OCI-LY7 (cell line): ENCODE data around the gene AGBL4. TPM values are rescaled to one million over a fixed set of nuclear protein-coding genes. Genes with fewer than 3 reads are reported as not detected.

ENCODE experiments used
- BruUV-seq: library from RNA; stranded (reverse); fragments of 400-500 nt; replicated peaks from 2 replicates; lab custom pipeline; 2021; lab: Mats Ljungman, UMichigan
- CTCF ChIA-PET: fragments of 300-600 bp; sonication (Branson Sonifier 250); formaldehyde crosslinking; loops from one replicate; lab custom pipeline; 2022; ENCODE audit warnings: antibody characterized with exemption; ENCODE audit not compliant: unreplicated experiment; lab: Charles Lee
- POLR2A ChIA-PET: fragments of 300-600 bp; sonication (Branson Sonifier 250); formaldehyde crosslinking; loops from one replicate; lab custom pipeline; 2022; ENCODE audit warnings: antibody characterized with exemption; lab: Charles Lee
- DNase-seq: peaks from one replicate; pipeline ENCODE4 v3.0.0-alpha.2; 2015; ENCODE audit warnings: low spot score
- H2AFZ ChIP-seq: fragments of 200-600 bp; sonication (generic), shearing (Covaris generic); 2 replicates; pipeline ENCODE4 v1.6.1; 2014; ENCODE audit warnings: mild to moderate bottlenecking, antibody characterized with exemption, low read length, moderate library complexity
- H3K27ac ChIP-seq: fragments of 200-600 bp; sonication (generic); 2 replicates; pipeline ENCODE4 v1.5.1; 2014; ENCODE audit warnings: mixed run types, low read depth, mild to moderate bottlenecking, moderate library complexity, low read length, inconsistent platforms; ENCODE audit not compliant: poor library complexity, severe bottlenecking
- H3K36me3 ChIP-seq: fragments of 200-600 bp; sonication (generic); 2 replicates; pipeline ENCODE4 v1.6.1; 2014; ENCODE audit warnings: mild to moderate bottlenecking, antibody characterized with exemption, low read length, moderate library complexity, mixed read lengths; ENCODE audit not compliant: insufficient read depth
- H3K4me1 ChIP-seq: fragments of 200-600 bp; sonication (generic); 2 replicates; pipeline ENCODE4 v1.5.1; 2014; ENCODE audit warnings: mild to moderate bottlenecking, low read length; ENCODE audit not compliant: insufficient read depth, poor library complexity, severe bottlenecking
- H3K4me2 ChIP-seq: fragments of 200-600 bp; sonication (generic); 2 replicates; pipeline ENCODE4 v1.6.1; 2014; ENCODE audit warnings: mild to moderate bottlenecking, low read length
- H3K4me3 ChIP-seq: fragments of 200-600 bp; sonication (generic); 2 replicates; pipeline ENCODE4 v1.5.1; 2014; ENCODE audit warnings: mild to moderate bottlenecking, low read depth, low read length; ENCODE audit not compliant: poor library complexity, severe bottlenecking
- H3K79me2 ChIP-seq: fragments of 200-600 bp; sonication (generic); 2 replicates; pipeline ENCODE4 v1.6.1; 2016; ENCODE audit warnings: low read depth, mild to moderate bottlenecking, low read length, moderate library complexity, mixed read lengths; ENCODE audit not compliant: insufficient read depth
- H3K9me2 ChIP-seq: fragments of 200-600 bp; sonication (generic); 2 replicates; pipeline ENCODE4 v1.6.1; 2016; ENCODE audit warnings: mild to moderate bottlenecking, low read length, mixed read lengths; ENCODE audit not compliant: insufficient read depth
- H3K9me3 ChIP-seq: fragments of 200-600 bp; sonication (generic); 2 replicates; pipeline ENCODE4 v1.6.1; 2014; ENCODE audit warnings: mild to moderate bottlenecking, mixed run types, low read length, mixed read lengths
- H4K20me1 ChIP-seq: fragments of 200-600 bp; sonication (generic); 2 replicates; pipeline ENCODE4 v1.6.1; 2014; ENCODE audit warnings: mild to moderate bottlenecking, antibody characterized with exemption, low read length, moderate library complexity, mixed read lengths; ENCODE audit not compliant: insufficient read depth
- EZH2phosphoT487 ChIP-seq: fragments of 200-600 bp; sonication (generic); IDR thresholded peaks from 2 replicates; pipeline ENCODE4 v1.6.1; 2018; ENCODE audit warnings: low read depth, borderline replicate concordance, mild to moderate bottlenecking, mixed run types, antibody characterized with exemption, low read length, moderate library complexity, mixed read lengths
- intact Hi-C: fragments of 100-400 bp; cut with micrococcal nuclease; formaldehyde crosslinking; loops from one replicate; pipeline ENCODE4 v1.10.0; 2022; ENCODE audit not compliant: unreplicated experiment
- total RNA-seq, 2 experiments: library from RNA; depleted of rRNA in 1 of 2; stranded (reverse); fragments of >200 nt in 1 of 2; shearing (Covaris generic) in 1 of 2; gene quantifications; 2 replicates each; pipeline ENCODE4 v1.2.3, GENCODE V29; 2014 to 2022
- TF ChIP-seq, protein P1 (sequence below): fragments of 200-600 bp; sonication (generic); conservative IDR thresholded peaks from 2 replicates; pipeline ENCODE4 v1.5.1; 2014; ENCODE audit warnings: mild to moderate bottlenecking, antibody characterized with exemption, low read length, moderate library complexity, mixed read lengths

Gene AGBL4
- total RNA-seq, 2 experiments from 2014 or later = not detected

DNA sequence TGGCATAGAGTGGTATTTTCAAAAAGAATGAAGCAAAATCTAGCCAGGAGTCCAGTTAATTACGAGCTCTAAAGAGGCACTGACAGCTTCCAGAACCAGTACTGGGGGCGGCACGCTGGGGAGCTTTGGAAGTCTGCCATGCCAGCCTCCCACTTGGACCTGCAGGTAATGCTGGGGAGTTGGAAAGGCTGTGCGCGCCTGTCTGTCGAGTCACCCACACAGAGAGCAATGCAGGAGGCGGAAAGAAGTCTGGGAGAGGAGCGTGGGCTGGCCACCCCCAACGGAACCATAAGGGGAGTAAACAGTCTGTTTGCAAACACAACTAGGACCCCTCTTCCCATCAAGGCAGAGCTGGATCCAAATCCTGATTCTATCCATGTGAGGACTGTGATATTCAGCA is 1331.5 kb downstream of the AGBL4 start:
- CTCF ChIA-PET = no interaction called here
- H4K20me1 ChIP-seq = no peaks in the 10 kb centered on the region

DNA sequence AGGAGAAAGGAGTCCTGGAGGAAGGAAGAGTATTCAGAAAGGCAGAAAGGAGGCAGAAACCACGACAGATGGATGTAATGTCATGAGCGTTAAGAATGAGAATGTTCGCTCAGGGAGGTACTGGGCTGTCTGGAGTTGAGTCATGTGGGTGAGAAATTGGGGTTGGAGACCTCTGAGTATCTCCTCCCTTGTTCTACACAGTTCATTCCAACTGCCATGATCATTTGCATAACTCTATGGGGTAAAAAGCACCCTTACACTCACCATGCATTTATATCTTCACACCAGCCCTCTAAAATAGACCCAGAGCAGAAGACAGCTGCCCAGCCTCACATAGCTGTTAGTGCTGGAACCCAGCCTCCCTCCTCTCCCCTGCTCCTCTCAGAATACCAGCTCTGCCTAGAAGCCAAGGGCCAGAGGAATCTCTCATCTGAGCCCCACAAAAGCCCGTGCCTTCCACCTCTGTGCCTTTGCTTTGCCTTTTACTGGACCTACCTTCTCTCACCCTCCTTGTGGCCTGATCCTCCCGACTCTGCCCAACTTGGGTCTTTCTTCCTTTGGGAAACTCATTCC is 1332.2 kb downstream of the AGBL4 start:
- DNase-seq = no peak
- ChIA-PET POLR2A (interaction anchor here (0.6 kb wide), 1 partner anchor 39 kb away, joined by 3 read pairs; no protein-coding TSS in a partner anchor), CTCF (no interaction called here)
- no peak overlapping the region for H3K27ac ChIP-seq
- TF ChIP-seq, protein P1, sequence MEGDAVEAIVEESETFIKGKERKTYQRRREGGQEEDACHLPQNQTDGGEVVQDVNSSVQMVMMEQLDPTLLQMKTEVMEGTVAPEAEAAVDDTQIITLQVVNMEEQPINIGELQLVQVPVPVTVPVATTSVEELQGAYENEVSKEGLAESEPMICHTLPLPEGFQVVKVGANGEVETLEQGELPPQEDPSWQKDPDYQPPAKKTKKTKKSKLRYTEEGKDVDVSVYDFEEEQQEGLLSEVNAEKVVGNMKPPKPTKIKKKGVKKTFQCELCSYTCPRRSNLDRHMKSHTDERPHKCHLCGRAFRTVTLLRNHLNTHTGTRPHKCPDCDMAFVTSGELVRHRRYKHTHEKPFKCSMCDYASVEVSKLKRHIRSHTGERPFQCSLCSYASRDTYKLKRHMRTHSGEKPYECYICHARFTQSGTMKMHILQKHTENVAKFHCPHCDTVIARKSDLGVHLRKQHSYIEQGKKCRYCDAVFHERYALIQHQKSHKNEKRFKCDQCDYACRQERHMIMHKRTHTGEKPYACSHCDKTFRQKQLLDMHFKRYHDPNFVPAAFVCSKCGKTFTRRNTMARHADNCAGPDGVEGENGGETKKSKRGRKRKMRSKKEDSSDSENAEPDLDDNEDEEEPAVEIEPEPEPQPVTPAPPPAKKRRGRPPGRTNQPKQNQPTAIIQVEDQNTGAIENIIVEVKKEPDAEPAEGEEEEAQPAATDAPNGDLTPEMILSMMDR = no peak
- TF ChIP-seq EZH2phosphoT487 = no peak
- no peaks in the 10 kb centered on the region for H3K9me3 ChIP-seq
- no peaks in the 10 kb centered on the region for H3K9me2 ChIP-seq
- H3K4me2 ChIP-seq = no peak overlapping the region
- intact Hi-C loops = loop anchor here (10.0 kb wide), 1 partner anchor 137 kb away; no protein-coding TSS in a partner anchor
- BruUV-seq = no TSS peak
- no peak overlapping the region for H2AFZ ChIP-seq
- no peak overlapping the region for H3K4me3 ChIP-seq
- H4K20me1 ChIP-seq = no peaks in the 10 kb centered on the region
- H3K36me3 ChIP-seq = no peaks in the 10 kb centered on the region
- no peaks in the 10 kb centered on the region for H3K4me1 ChIP-seq
- H3K79me2 ChIP-seq = no peaks in the 10 kb centered on the region

More for the DNA sequence above, 1331.5 kb downstream of the AGBL4 start:
- no peak for TF ChIP-seq EZH2phosphoT487
- TF ChIP-seq, protein P1 = no peak
- Histone ChIP-seq H3K36me3 (no peaks in the 10 kb centered on the region), H3K4me1 (no peaks in the 10 kb centered on the region), H3K9me2 (no peaks in the 10 kb centered on the region), H3K9me3 (no peaks in the 10 kb centered on the region), H3K79me2 (no peaks in the 10 kb centered on the region), H3K4me2 (no peak overlapping the region), H3K27ac (no peak overlapping the region), H3K4me3 (no peak overlapping the region), H2AFZ (no peak overlapping the region)
- no peak for DNase-seq
- BruUV-seq = no TSS peak
- POLR2A ChIA-PET = interaction anchor here (0.6 kb wide), 1 partner anchor 40 kb away, joined by 3 read pairs; no protein-coding TSS in a partner anchor
- intact Hi-C loops = loop anchor here (10.0 kb wide), 1 partner anchor 137 kb away; no protein-coding TSS in a partner anchor

DNA sequence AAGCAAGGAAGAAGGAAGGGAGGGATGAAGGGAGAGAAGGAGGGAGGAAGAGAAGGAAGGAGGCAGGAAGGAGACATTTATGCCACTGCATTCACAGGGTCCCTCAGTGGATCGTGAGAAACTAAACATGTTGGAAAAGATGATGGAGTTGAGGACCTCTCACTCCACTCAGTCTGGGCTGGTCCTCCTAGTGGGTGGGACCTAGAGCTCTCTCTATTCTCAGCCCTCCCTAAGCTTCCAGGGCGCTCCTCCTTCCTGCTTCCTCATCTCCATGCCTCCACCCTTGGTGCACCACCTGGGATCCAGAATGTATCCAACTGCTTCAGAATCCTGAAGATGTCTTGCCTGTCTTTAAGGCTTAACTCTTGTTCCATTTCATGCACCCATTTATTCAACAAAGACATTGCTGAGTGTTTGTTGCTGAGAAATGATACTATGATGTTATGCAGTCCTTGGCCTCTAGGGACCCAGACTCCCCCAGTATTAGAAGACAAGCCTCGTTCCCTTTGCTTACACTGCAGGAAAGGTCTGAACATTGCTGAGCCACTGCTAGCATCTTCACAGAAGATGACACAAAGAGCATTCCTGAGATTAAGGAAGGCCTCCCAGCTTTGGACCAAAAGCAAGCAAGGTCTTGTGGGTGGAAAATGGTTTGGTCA is 1335.5 kb downstream of the AGBL4 start:
- no peaks in the 10 kb centered on the region for H3K79me2 ChIP-seq
- H3K36me3 ChIP-seq = no peaks in the 10 kb centered on the region
- TF ChIP-seq EZH2phosphoT487 = no peak
- TF ChIP-seq, protein P1 = peak; percentile 71
- intact Hi-C loops = no loop called here
- POLR2A ChIA-PET = interaction anchor here (0.7 kb wide), 1 partner anchor 35 kb away, joined by 3 read pairs; no protein-coding TSS in a partner anchor
- no peak overlapping the region for H2AFZ ChIP-seq
- no peaks in the 10 kb centered on the region for H4K20me1 ChIP-seq
- no TSS peak for BruUV-seq
- no peaks in the 10 kb centered on the region for H3K9me2 ChIP-seq
- CTCF ChIA-PET = no interaction called here
- H3K4me2 ChIP-seq = no peak overlapping the region
- no peak overlapping the region for H3K27ac ChIP-seq
- peak; percentile 31 for DNase-seq
- H3K4me3 ChIP-seq = no peak overlapping the region
- no peaks in the 10 kb centered on the region for H3K9me3 ChIP-seq
- no peaks in the 10 kb centered on the region for H3K4me1 ChIP-seq
